Spleen (tissue), 7 donors: Measurements from ENCODE around the gene OCEL1.
A peak's percentile ranks its signal among the peaks of the same experiment; 100 is the strongest.

Experiments used
- CTCF ChIP-seq, 11 experiments: fragments of 200-600 bp in 7 of 11; fragments of 450-650 bp in 4 of 11; sonication (generic) in 4 of 11; IDR thresholded peaks in 8 of 11; conservative IDR thresholded peaks in 3 of 11; 1 replicate in 7 of 11; 2 replicates in 4 of 11; pipeline versions ENCODE4 v1.4.0 to v1.8.0; 2016 to 2021; ENCODE audit warnings: antibody characterized with exemption in 11 of 11, inconsistent platforms in 4 of 11, mild to moderate bottlenecking in 1 of 11
- POLR2A ChIP-seq, 3 donors: fragments of 450-650 bp; IDR thresholded peaks; one replicate each; pipeline ENCODE4 v1.5.1; 2017; ENCODE audit warnings: antibody characterized with exemption in 3 of 3, mild to moderate bottlenecking in 1 of 3
- POLR2AphosphoS5 ChIP-seq, 3 donors: sonication (generic); formaldehyde crosslinking; IDR thresholded peaks; one replicate each; pipeline ENCODE4 v1.5.1; 2017; ENCODE audit warnings: antibody characterized with exemption in 3 of 3
- donor health status: DM: no; HTN: no; CAD: no; lungs with moderate emphysema.
- donor health status: DM: no; HTN: no; CAD: no.
- donor health status: DM: no; HTN: no; CAD: no.

- TF ChIP-seq CTCF (IDR thresholded peaks at IDR 0.05 in 8 of 11, conservative IDR thresholded peaks at IDR 0.05 in 3 of 11) = no peak
- peak in 1 of 3 donors; percentile 60 for TF ChIP-seq POLR2AphosphoS5 (IDR thresholded peaks at IDR 0.05)
- TF ChIP-seq POLR2A (IDR thresholded peaks at IDR 0.05) = no peak
These were observed 42.7 kb upstream of the OCEL1 start for GRCh38 chr19:17183271-17183761.
